ENCODE data around the gene CEP295NL.
"Not testable (repeated sequence)": the region's sequence is repeated elsewhere in the genome, so short reads cannot be mapped to it uniquely, and the experiment has no call there.

Gene CEP295NL, protein sequence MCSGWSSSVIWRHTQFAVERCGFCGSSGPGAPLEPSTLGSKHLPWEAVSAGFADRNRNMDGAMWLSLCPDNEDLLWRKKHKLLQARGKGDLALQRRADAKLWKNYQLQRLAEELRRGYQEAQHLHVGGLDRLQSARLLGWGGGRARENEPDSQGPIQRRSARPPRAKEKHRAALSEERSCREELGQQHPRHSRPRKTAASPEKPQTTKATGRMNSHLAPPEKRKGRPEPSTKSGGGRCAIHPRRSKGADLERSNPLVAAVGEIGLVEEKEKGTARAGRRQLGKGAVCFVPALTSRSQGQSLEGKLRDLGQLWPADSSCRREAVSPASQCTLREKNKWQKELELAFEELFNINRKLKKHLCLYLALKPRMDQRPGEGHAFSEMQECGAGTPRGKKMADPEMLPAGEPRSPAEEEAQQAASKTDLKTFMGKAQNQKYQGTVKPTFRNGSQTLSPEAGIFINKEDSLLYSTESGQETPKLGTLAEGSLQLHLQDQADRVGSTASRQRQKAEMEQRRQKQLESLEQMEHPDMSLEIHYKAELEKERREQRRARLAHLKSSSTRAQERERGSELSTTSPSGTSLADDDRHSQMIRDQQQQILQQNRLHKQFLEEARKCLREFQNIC

DNA sequence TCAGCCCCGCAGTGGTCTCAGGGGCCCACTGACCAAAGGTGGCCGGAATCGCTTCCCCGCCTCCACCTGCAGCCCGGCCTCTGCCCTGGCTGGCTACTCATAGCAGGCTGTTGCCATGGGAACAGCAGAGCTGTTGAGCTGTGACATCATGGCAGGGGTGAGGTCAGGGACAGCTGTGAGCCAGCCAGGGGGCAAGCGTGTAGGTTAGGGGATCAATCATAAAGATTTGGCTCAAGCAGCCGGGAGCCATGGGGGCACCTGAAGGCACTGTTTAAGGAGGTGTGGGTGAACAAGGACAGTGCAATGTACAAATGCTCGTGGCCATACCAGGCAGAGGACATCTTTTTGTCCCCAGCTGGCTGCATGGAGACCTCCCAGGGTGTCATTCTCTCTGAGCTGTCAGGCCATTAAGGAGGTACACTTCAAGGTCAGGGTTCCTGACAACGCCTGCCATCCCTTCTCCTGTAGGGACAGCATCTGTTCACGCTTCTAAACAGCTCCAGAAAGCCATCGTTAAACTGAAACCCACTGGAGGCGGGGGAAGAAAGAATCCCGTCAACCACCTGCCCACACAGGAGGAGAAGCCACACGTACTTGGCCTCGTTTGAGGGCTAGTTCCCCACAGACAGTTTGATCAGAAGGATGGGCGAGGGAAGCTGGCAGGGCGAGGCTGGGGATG lies at the start of gene CEP295NL:
CEP295NL (minus strand) TSS at position 101 of the 679 bp plus-strand sequence. CDS start 1,373 bp downstream, outside the sequence.
- no peak for DNase-seq (ENCODE audit: low read depth in 2 of 2, low spot score in 1 of 2)

- no peak for DNase-seq (ENCODE audit: low read depth in 2 of 2, low spot score in 1 of 2)
These were observed 49.7 kb upstream of the CEP295NL start for GRCh38 chr17:78952706-78953105.

DNA sequence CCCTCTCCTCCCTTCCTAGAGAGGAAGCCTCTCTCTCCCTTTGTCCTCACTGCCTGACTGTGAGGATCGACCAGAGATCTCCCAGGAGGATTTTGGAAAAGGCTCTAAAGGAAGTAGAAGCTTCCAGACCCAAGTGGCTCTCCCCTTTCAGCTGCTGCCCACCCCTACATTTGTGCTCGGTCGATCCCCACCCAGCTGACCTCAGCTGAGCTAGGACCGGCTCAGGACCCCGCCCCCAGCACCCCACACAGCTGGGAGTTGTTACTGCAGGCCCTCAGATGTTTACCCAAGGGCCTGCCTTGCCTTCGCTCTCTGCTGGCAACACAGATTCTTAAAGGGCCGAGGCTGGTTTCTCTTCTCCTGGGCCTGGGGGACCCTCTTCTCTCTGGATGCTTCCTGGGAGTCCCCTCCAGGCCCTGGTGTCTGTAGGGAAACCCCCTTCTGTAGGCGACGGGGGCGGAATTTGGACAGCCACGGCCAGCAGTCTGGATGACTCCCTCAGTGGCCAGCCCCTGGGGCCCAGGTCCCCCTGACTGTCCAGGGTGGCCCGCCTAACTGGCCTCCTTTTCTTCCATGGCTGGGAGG lies 49.1 kb upstream of the CEP295NL start:
- no peak for DNase-seq (ENCODE audit: low read depth in 2 of 2, low spot score in 1 of 2)

DNA sequence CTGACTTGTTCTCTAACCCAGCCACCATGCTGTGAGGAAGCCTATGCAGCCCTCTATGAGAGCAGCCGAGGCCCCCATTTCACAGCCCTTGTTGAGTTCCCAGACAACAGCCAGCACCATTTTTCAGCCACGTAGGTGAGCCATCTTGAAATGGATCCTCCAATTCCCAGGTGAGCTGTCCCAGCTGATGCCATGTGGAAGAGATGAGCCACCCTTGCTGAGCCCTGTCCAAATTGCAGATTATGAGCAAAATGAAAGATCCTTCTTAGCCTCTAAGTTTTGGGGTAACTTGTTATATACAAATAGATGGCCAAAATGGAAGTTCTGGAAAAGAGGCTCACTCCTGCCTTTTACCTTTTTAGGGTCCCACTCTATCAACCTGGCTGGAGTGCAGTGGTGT lies 47.9 kb upstream of the CEP295NL start:
- no peak for DNase-seq (ENCODE audit: low read depth in 2 of 2, low spot score in 1 of 2)

- no peak for DNase-seq (ENCODE audit: low read depth in 2 of 2, low spot score in 1 of 2)
These were observed 44.5 kb upstream of the CEP295NL start for GRCh38 chr17:78947235-78948149.

- DNase-seq (ENCODE audit: low read depth in 2 of 2, low spot score in 1 of 2): no peak
These were observed 43.6 kb upstream of the CEP295NL start for GRCh38 chr17:78946631-78947030.

DNA sequence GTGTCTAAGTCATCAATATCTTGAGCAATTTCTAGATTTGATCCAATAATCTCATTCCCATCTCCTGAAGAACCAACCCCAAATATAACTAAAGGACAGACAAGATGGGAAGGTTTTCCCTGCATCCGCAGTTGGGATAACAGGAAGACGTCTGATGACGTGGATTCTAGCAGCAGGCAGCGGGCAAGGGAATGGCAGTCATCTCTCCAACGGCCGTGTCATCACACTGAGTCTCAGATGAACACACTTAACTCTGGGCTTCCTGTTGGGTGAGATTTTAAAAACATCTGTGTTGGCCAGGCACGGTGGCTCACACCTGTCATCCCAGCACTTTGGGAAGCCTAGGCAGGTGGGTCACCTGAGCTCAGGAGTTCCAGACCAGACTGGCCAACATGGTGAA lies 43.1 kb upstream of the CEP295NL start:
- no peak for DNase-seq (ENCODE audit: low read depth in 2 of 2, low spot score in 1 of 2)

GRCh38 chr17:78945455-78945854 lies 42.5 kb upstream of the CEP295NL start:
- DNase-seq (ENCODE audit: low read depth in 2 of 2, low spot score in 1 of 2): not testable (repeated sequence)

- DNase-seq (ENCODE audit: low read depth in 2 of 2, low spot score in 1 of 2): no peak
These were observed 42.0 kb upstream of the CEP295NL start for GRCh38 chr17:78944956-78945355.

DNA sequence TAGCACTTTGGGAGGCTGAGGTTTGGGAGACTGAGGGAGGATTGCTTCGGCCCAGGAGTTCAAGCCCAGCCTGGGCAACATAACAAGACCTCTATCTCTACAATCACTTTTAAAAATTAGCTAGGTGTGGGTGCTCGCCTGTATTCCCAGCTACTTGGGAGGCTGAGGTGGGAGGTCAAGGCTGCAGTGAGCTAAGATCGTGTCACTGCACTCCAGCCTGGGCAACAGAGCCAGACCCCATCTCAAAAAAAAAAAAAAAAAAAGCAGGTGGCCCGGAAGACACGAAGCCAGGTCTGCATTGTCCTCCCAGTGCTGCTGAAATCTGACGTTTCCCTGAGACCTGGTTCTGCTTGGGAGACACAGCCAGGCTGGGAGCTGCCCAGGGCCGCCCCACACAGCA lies 41.0 kb upstream of the CEP295NL start:
- no peak for DNase-seq (ENCODE audit: low read depth in 2 of 2, low spot score in 1 of 2)

DNA sequence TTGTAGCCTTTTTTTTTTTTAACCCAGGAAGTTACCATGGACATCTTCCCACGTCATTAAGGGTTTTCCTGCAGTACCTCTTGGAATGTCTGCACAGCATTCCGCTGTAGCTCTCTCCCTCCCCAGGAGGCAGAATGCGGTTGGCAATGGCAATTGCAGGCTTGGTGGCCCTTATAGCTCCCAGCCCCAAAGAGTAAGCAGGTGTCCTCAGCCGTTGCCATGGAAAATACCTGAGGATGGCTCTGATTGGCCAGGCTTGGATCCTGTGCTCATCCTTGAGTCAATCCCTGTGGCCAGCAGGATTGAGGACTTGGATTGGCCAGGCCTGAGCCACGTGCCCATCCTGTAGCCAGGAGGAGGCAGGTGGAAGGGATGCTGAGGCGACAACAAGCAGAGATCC lies 37.7 kb upstream of the CEP295NL start:
- no peak for DNase-seq (ENCODE audit: low read depth in 2 of 2, low spot score in 1 of 2)

DNA sequence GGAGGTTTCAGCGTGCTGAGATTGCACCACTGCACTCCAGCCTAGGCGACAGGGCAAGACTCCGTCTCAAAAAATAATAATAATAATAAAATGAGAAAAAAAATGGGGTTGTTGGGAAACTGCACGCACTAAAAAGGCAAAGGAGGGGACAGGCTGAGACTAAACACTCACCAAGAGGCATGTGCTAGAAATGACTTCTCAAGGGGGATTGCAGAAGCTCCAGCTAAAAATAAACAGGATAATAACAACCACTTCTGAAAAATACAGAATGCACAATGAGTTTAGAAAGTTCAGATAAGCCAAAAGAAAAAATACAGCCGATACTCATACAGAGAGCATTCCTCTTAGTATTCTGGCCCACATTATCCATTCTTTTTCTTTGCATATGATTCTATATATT lies 37.3 kb upstream of the CEP295NL start:
- no peak for DNase-seq (ENCODE audit: low read depth in 2 of 2, low spot score in 1 of 2)

DNA sequence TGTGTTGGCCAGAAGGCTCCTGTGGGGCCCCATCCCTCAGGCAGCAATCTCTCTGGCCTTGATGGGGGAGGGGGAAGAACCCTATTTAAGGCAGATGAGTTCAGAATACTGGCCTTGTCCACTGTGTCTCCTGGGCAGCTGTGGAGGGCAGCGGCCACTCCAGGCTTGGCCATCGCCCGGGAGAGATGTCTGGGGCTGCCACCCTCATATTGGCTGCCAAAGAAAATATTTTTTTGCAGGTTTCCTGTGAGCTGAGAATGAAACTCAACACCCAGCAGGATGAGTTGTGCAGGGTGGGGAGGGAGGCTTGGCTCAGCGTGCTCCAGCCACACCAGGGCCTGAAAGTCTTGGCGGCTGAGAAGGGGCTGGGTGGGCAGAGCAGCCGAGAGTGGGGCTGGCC lies 36.6 kb upstream of the CEP295NL start:
- no peak for DNase-seq (ENCODE audit: low read depth in 2 of 2, low spot score in 1 of 2)

DNA sequence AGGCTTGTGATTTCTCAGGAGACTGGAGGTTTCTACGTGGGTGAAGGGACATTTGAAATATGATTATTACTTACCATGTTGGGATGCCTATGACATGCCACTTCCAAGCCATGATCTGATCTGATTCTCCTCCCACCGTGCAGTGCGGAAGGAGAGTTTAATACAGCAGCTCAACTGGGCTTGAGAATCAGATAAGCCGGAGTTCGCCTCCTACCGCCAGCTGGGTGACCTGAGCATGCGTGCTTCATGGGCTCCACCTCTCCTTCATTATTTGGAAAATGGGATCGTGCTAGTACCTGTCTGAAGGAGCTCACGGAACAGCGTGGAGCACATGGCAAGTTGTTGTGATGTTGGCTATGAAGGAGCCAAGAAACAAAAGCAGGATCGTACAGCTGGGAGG lies 34.6 kb upstream of the CEP295NL start:
- DNase-seq (ENCODE audit: low read depth in 2 of 2, low spot score in 1 of 2): no peak

DNA sequence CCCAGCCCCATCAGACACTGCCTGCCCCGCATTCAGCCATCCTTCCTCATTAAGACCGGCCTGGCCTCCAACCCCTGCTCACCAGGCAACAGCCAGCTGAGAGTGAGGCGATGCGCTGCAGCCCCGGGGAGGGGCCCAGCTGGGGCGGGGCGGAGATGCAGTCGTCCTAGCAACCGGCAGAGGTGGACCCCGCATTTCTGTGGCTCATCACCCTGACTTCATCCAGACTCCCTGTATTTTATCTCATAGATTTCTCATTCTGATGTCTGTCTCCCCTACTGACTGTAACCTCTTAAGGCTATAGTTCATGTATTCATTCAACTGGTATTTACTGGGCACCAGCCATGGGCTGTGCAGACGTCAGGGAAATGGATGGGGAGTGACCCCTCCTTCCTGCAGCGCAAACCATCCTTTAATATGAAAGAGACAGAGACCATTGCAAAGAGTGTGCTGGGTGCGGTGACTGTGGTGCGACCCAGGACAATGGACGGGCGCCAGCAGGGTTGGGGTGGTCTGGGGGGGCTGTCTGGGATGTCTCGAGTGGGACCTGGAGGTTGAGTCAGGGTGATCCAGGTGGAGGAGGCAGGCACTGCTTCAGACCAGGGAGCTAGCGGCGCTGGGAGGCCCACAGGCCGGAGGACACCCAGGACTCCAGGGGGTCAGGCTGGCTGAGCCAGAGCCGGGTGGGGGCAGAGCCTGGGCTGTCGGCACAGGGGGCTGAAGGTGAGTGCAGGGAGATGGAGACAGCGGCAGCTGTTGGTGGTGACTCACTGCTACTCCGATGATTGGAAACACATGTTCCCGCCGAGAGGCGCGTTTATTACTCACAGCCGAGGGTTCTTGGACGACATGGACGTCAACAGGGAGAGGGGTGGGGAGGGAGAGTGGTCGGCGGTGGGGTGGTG lies 32.7 kb upstream of the CEP295NL start:
- DNase-seq (ENCODE audit: low read depth in 2 of 2, low spot score in 1 of 2): no peak

DNA sequence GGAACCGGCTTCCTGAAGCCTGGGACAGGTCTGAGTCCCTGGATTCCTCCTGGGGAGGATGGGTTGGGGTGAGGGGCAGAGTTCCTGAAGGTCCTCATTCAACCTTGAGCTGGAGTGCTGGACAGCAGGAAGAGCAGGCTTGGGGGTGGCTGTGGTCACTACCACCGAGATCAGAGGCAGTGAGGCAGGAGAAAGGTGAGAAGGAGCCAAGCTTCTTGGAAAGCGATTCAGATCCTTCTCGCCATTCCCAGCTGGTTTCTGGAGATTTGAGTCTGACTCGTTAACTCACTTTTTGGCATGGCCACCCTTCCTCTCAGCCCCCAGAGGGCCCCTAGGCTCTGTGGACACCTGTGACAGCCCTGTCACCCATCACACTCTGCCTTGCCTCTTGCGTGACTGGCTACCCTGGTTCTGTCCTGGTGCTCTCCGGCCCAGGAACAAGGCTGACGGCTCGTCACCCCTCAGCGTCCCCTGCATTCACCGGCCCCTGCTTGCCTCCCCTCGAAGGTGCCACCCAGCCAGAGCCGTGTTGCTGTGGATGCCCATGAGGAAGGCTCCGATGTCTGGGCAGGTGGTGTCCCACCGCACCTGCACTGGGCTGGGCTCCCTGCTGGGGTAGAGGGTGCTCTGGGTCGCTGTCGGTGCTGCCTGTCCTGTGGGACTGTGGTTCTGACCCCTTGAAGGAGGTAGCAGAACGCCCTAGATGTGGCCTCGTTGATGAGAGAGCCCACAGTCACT lies 31.8 kb upstream of the CEP295NL start:
- no peak for DNase-seq (ENCODE audit: low read depth in 2 of 2, low spot score in 1 of 2)

DNA sequence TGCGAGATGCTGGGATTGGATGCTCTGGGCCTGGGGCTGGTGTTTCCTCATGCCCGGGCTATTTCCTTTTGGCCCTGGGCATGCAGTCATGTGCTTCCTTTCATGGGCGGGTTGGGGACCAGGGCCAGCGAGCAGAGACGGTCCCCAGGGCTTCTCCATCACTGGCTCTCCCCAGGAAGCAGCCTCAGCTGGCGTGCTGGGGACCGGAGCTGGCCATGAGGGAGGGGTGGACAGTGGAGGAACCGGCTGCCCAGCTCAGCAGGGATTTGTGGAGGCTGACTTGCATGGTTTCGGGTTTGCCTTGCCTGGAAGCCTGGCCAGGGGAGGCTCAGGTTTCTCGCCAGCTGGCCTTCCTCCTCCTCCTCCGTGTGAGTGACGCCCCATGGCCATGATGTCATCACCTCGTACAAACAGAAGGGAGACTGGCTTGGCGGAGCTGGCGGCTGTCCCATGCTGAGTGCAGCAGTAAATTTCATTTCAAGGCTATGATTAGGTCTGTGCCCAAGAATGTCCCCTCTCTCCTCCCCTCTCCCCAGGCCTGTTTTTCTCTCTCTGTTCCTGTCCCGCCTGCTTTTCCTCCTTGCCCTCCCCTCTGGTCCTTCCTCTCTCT lies 31.1 kb upstream of the CEP295NL start:
- no peak for DNase-seq (ENCODE audit: low read depth in 2 of 2, low spot score in 1 of 2)
